DOHH2 (cell line): Measurements from ENCODE around the gene AMPD1.

ENCODE experiments used
- CTCF ChIP-seq: fragments of 200-600 bp; sonication (generic); IDR thresholded peaks from one replicate; pipeline ENCODE4 v1.5.1; 2014; ENCODE audit warnings: antibody characterized with exemption, mild to moderate bottlenecking, low read depth, low read length; ENCODE audit not compliant: poor library complexity, severe bottlenecking
- EZH2phosphoT487 ChIP-seq: fragments of 200-600 bp; sonication (generic); IDR thresholded peaks from 2 replicates; pipeline ENCODE4 v1.6.1; 2017; ENCODE audit warnings: borderline replicate concordance, mild to moderate bottlenecking, antibody characterized with exemption, low read length, moderate library complexity, mixed read lengths

GRCh38 chr1:114725230-114725629 lies 29.9 kb upstream of the AMPD1 start:
- no peak for TF ChIP-seq CTCF
- TF ChIP-seq EZH2phosphoT487 = no peak
